Spleen (tissue), 11 donors: ENCODE measurements around the gene VEPH1. TPM values are rescaled to one million over a fixed set of nuclear protein-coding genes. Genes with fewer than 3 reads are reported as not detected.

Experiments used
- DNase-seq: peaks from one replicate; pipeline ENCODE4 v3.0.0-alpha.2; 2020
- H3K27ac ChIP-seq, 8 donors: fragments of 200-600 bp; sonication (generic) in 7 of 8; 1 replicate in 4 of 8; 2 replicates in 4 of 8; pipeline versions ENCODE4 v1.5.0 to v1.8.0; 2016 to 2021; ENCODE audit warnings: inconsistent platforms in 4 of 8, mild to moderate bottlenecking in 4 of 8, moderate library complexity in 1 of 8
- H3K27me3 ChIP-seq, 7 donors: fragments of 200-600 bp; sonication (generic) in 6 of 7; replicated peaks in 1 of 7; 1 replicate in 4 of 7; 2 replicates in 3 of 7; pipeline versions ENCODE4 v1.5.0 to v1.8.0; 2016 to 2021; ENCODE audit warnings: inconsistent platforms in 3 of 7, mild to moderate bottlenecking in 1 of 7
- H3K36me3 ChIP-seq, 6 donors: fragments of 200-600 bp; sonication (generic) in 5 of 6; 1 replicate in 4 of 6; 2 replicates in 2 of 6; pipeline versions ENCODE4 v1.5.0 to v1.8.0; 2016 to 2021; ENCODE audit warnings: inconsistent platforms in 2 of 6
- H3K4me1 ChIP-seq, 6 donors: fragments of 200-600 bp; sonication (generic) in 5 of 6; 1 replicate in 3 of 6; 2 replicates in 3 of 6; pipeline versions ENCODE4 v1.5.0 to v1.8.0; 2016 to 2021; ENCODE audit warnings: inconsistent platforms in 3 of 6
- H3K4me3 ChIP-seq, 8 donors: fragments of 200-600 bp; sonication (generic) in 7 of 8; 1 replicate in 4 of 8; 2 replicates in 4 of 8; pipeline versions ENCODE4 v1.5.0 to v1.8.0; 2016 to 2021; ENCODE audit warnings: inconsistent platforms in 4 of 8, mild to moderate bottlenecking in 4 of 8, moderate library complexity in 2 of 8
- H3K9me3 ChIP-seq, 8 donors: fragments of 200-600 bp; sonication (generic) in 7 of 8; 1 replicate in 4 of 8; 2 replicates in 4 of 8; pipeline versions ENCODE4 v1.5.0 to v1.8.0; 2016 to 2021; ENCODE audit warnings: inconsistent platforms in 4 of 8
- POLR2A ChIP-seq, 3 donors: fragments of 450-650 bp; IDR thresholded peaks; one replicate each; pipeline ENCODE4 v1.5.1; 2017; ENCODE audit warnings: antibody characterized with exemption in 3 of 3, mild to moderate bottlenecking in 1 of 3
- POLR2AphosphoS5 ChIP-seq, 3 donors: sonication (generic); formaldehyde crosslinking; IDR thresholded peaks; one replicate each; pipeline ENCODE4 v1.5.1; 2017; ENCODE audit warnings: antibody characterized with exemption in 3 of 3
- WGBS, 5 donors: extraction: QIAGEN DNeasy Blood & Tissue Kit in 3 of 5; methylation state at CpG; one replicate each; pipeline versions ENCODE4 v1.1.5 to v1.1.7; 2013 to 2018; 5-methylcytosine and 5-hydroxymethylcytosine counted together
- intact Hi-C: fragments of 100-400 bp; cut with DNase I; formaldehyde crosslinking; loops from one replicate; pipeline ENCODE4 v1.15.0; 2023; ENCODE audit warnings: low total_unique reads
- polyA plus RNA-seq, 3 donors: library from polyadenylated mRNA; stranded (reverse); fragments of 200-250 nt; gene quantifications; one replicate each; pipeline ENCODE4 v1.2.1, GENCODE V29; 2013
- total RNA-seq, 7 donors: library from RNA; depleted of rRNA in 3 of 7; stranded (reverse); fragments of >200 nt in 3 of 7; fragmentation: NEBNext Ultra II Directional in 4 of 7; extraction: Animal tissue kit (Norgen Biotek cat#: 25700) in 4 of 7; gene quantifications; one replicate each; pipeline versions ENCODE4 v1.1.0 to v1.2.1, GENCODE V29; 2016 to 2021
- TF ChIP-seq, protein P1 (sequence below), 11 experiments: fragments of 200-600 bp in 7 of 11; fragments of 450-650 bp in 4 of 11; sonication (generic) in 4 of 11; IDR thresholded peaks in 8 of 11; conservative IDR thresholded peaks in 3 of 11; 1 replicate in 7 of 11; 2 replicates in 4 of 11; pipeline versions ENCODE4 v1.4.0 to v1.8.0; 2016 to 2021; ENCODE audit warnings: antibody characterized with exemption in 11 of 11, inconsistent platforms in 4 of 11, mild to moderate bottlenecking in 1 of 11
- donor health status: healthy with polysubstance abuse.
- donor health status: DM: no; HTN: no; CAD: no; lungs with moderate emphysema.
- donor health status: DM: no; HTN: no; CAD: no.
- donor health status: Bipolar disorder and iron deficiency.
- donor health status: healthy.
- donor health status: DM: no; HTN: no; CAD: no.
- donor health status: DM: yes; HTN: yes; CAD: no.

VEPH1 gene
- total and polyA plus RNA-seq, 10 donors = 0.26 to 19.6 (median 5.8) TPM

DNA sequence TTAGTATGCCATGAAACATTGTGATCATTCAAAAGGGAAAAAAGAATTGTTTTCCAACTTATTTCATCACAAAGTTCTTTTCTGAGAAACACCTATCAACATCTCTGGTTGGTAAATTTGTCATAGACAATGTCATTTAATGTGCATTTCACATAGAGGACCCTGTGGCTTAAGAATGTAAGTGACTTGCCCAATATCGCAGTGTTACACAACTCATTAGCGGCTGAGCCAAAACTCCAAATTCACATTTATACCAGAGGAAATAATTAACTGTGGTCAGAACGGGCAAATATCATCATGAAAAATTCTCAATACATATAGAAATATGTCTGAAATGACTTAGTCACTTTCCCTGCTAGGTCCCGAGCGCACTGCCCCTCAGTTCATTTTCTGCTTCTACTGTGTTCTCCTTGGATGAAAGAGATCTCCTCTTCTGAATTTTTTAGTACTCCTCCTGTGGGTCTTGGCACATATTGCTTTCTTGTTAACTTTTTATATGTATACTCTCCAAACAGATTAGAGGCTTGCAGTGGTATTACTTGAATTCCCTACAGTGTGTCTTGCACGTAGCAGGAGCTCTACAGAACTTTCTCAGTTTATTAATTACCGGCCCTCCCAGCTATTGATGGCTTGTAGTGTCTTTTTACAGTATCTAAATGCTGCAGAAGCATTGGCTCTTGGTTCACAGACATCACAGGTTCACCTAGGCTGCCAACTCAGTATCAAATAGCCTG lies 33.5 kb downstream of the VEPH1 start:
- intact Hi-C loops = no loop called here
- 61 to 76% (median 66%) methylated on average over 7 of the region's 7 CpGs for WGBS, 5 donors
- H3K4me3 ChIP-seq = no peak overlapping the region
- H3K36me3 ChIP-seq = no peaks in the 10 kb centered on the region
- peaks cover 0 to 4% (median 0%) of the 10 kb centered on the region in 6 donors for H3K4me1 ChIP-seq
- H3K9me3 ChIP-seq = no peaks in the 10 kb centered on the region
- H3K27ac ChIP-seq = peak overlapping the region in 3 of 8 donors; percentile 24 to 57 (median 42)
- DNase-seq = no peak
- TF ChIP-seq POLR2AphosphoS5 (IDR thresholded peaks at IDR 0.05) (no peak), POLR2A (IDR thresholded peaks at IDR 0.05) (no peak)
- TF ChIP-seq, protein P1, sequence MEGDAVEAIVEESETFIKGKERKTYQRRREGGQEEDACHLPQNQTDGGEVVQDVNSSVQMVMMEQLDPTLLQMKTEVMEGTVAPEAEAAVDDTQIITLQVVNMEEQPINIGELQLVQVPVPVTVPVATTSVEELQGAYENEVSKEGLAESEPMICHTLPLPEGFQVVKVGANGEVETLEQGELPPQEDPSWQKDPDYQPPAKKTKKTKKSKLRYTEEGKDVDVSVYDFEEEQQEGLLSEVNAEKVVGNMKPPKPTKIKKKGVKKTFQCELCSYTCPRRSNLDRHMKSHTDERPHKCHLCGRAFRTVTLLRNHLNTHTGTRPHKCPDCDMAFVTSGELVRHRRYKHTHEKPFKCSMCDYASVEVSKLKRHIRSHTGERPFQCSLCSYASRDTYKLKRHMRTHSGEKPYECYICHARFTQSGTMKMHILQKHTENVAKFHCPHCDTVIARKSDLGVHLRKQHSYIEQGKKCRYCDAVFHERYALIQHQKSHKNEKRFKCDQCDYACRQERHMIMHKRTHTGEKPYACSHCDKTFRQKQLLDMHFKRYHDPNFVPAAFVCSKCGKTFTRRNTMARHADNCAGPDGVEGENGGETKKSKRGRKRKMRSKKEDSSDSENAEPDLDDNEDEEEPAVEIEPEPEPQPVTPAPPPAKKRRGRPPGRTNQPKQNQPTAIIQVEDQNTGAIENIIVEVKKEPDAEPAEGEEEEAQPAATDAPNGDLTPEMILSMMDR (IDR thresholded peaks at IDR 0.05 in 8 of 11, conservative IDR thresholded peaks at IDR 0.05 in 3 of 11) = no peak
- H3K27me3 ChIP-seq = no peaks in the 10 kb centered on the region

DNA sequence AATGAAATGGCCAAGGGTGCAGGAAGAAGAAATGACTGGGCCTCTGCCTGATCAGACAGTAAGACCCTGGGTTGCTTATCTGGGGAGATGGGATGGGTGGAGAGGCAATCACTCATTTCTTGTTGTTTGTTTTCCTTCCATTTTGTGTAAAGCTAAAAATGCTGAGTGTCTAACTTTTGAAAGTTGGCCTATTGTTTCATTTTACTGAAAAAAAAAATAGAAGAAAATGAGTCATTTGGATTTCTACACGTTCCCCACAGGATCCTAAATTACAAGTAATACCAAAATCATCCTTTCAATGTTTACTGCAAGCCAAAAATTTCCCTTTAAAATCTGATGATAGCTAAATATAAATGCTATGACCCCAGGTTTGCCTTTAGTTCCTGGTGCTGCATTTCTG lies 36.0 kb downstream of the VEPH1 start:
- no peak overlapping the region for H3K4me3 ChIP-seq
- 34 to 64% (median 45%) methylated on average over 1 of the region's 1 CpG for WGBS, 5 donors

DNA sequence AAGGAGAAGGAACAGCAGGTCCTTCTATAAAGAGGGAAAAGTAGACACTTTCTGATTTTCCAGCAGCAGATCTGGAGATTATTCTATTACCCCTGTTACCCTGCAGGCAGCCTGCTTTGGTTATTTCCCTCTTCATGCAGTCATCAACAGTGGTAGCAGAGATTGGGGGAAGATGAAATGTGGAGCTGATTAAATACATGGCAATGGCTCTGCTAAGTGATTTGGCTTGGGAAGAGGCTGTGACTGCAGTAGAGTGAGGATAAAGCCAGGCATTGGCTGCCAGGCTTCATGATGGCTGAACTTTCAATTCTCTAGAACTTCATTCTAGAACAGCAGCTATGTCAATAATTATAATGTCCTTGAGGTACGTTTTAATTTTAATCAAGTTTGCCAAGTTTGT lies 37.5 kb downstream of the VEPH1 start:
- no peak overlapping the region for H3K27ac ChIP-seq
- no peak overlapping the region for H3K4me3 ChIP-seq
- TF ChIP-seq, protein P1 (IDR thresholded peaks at IDR 0.05 in 8 of 11, conservative IDR thresholded peaks at IDR 0.05 in 3 of 11) = no peak
- TF ChIP-seq POLR2A (IDR thresholded peaks at IDR 0.05) = no peak
- no peak for TF ChIP-seq POLR2AphosphoS5 (IDR thresholded peaks at IDR 0.05)
- no peaks in the 10 kb centered on the region for H3K9me3 ChIP-seq
- intact Hi-C loops = no loop called here
- 70 to 85% (median 81%) methylated on average over 1 of the region's 1 CpG for WGBS, 5 donors
- H3K36me3 ChIP-seq = no peaks in the 10 kb centered on the region
- peaks cover 0 to 6% (median 0%) of the 10 kb centered on the region in 7 donors for H3K27me3 ChIP-seq
- DNase-seq = no peak
- H3K4me1 ChIP-seq = peaks cover 0 to 4% (median 0%) of the 10 kb centered on the region in 6 donors

More for the DNA sequence above, 36.0 kb downstream of the VEPH1 start:
- no peak for TF ChIP-seq POLR2AphosphoS5 (IDR thresholded peaks at IDR 0.05)
- TF ChIP-seq, protein P1 (IDR thresholded peaks at IDR 0.05 in 8 of 11, conservative IDR thresholded peaks at IDR 0.05 in 3 of 11) = no peak
- TF ChIP-seq POLR2A (IDR thresholded peaks at IDR 0.05) = no peak
- no peaks in the 10 kb centered on the region for H3K36me3 ChIP-seq
- H3K27ac ChIP-seq = peak overlapping the region in 1 of 8 donors; percentile 54
- H3K27me3 ChIP-seq = no peaks in the 10 kb centered on the region
- intact Hi-C loops = no loop called here
- H3K4me1 ChIP-seq = peaks cover 0 to 4% (median 0%) of the 10 kb centered on the region in 6 donors
- DNase-seq = no peak
- no peaks in the 10 kb centered on the region for H3K9me3 ChIP-seq

DNA sequence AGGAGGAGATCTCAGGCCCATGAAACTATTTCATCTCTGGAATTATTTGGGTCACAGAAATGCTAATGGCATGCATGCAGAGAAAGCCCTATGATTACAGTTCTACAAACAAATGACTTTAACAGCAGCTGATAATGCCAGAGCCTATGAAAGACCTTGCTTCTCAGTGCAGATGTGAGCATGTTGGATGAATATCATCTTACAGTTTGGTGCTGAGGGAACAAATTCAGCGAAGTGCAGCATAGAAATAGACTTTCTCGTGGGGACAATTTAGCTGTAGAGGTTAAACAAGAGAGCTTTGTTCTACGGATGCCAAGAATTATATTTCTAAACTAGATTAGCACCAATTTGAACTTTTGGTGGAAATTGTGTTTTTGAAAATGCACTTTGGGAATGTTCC lies 38.9 kb downstream of the VEPH1 start:
- H3K4me1 ChIP-seq = no peaks in the 10 kb centered on the region
- intact Hi-C loops = no loop called here
- H3K27me3 ChIP-seq = peaks cover 0 to 17% (median 0%) of the 10 kb centered on the region in 7 donors
- no peak for DNase-seq
- H3K9me3 ChIP-seq = no peaks in the 10 kb centered on the region
- no peak overlapping the region for H3K27ac ChIP-seq
- 89 to 96% (median 90%) methylated on average over 3 of the region's 3 CpGs for WGBS, 5 donors
- no peaks in the 10 kb centered on the region for H3K36me3 ChIP-seq
- TF ChIP-seq, protein P1 (IDR thresholded peaks at IDR 0.05 in 8 of 11, conservative IDR thresholded peaks at IDR 0.05 in 3 of 11) = no peak
- no peak for TF ChIP-seq POLR2AphosphoS5 (IDR thresholded peaks at IDR 0.05)
- H3K4me3 ChIP-seq = no peak overlapping the region
